HepG2 (cell line): ENCODE results near the gene KRTAP5-10. TPM values are rescaled to one million over a fixed set of nuclear protein-coding genes. Genes with fewer than 3 reads are reported as not detected.
"Not testable (repeated sequence)": the region's sequence is repeated elsewhere in the genome, so short reads cannot be mapped to it uniquely, and the experiment has no call there.

Source experiments
- AKAP8 ChIP-seq: sonication (generic); formaldehyde crosslinking; IDR thresholded peaks from 2 replicates; pipeline ENCODE4 v1.5.1; 2020; ENCODE audit warnings: mild to moderate bottlenecking, missing genetic modification reagents
- CREM ChIP-seq, 2 experiments: sonication (generic) in 1 of 2; formaldehyde crosslinking in 1 of 2; IDR thresholded peaks; 2 replicates each; pipeline versions ENCODE4 v1.4.0 to v1.6.1; 2016 to 2020; ENCODE audit warnings: antibody characterized with exemption in 1 of 2, mild to moderate bottlenecking in 1 of 2, missing genetic modification reagents in 1 of 2
- GATAD2A ChIP-seq: IDR thresholded peaks from 2 replicates; pipeline ENCODE4 v1.6.1; 2016
- MEF2D ChIP-seq: sonication (generic); formaldehyde crosslinking; IDR thresholded peaks from 2 replicates; pipeline ENCODE4 v1.5.1; 2020; ENCODE audit warnings: mild to moderate bottlenecking, missing genetic modification reagents
- NR2F6 ChIP-seq, 2 experiments: IDR thresholded peaks; 2 replicates each; pipeline ENCODE4 v1.6.1; 2016; ENCODE audit warnings: antibody characterized with exemption in 1 of 2, mild to moderate bottlenecking in 1 of 2
- SAP130 ChIP-seq: IDR thresholded peaks from 2 replicates; pipeline ENCODE4 v1.6.1; 2016; ENCODE audit warnings: low read depth
- SIX1 ChIP-seq: sonication (generic); formaldehyde crosslinking; IDR thresholded peaks from 2 replicates; pipeline ENCODE4 v1.4.0; 2020; ENCODE audit warnings: missing genetic modification reagents, borderline replicate concordance
- ZNF350 ChIP-seq: sonication (generic); formaldehyde crosslinking; IDR thresholded peaks from 2 replicates; pipeline ENCODE4 v1.4.0; 2020; ENCODE audit warnings: mild to moderate bottlenecking, low read depth, missing genetic modification reagents, borderline replicate concordance
- polyA plus RNA-seq, 8 experiments: library from polyadenylated mRNA; depleted of rRNA in 3 of 8; stranded (reverse) in 7 of 8; unstranded in 1 of 8; fragments of >200 nt; fragmentation: Illumina TruSeq in 4 of 8; extraction: Trizol in 4 of 8; gene quantifications; 2 replicates each; pipeline versions ENCODE4 v1.2.1 to v1.2.3, GENCODE V29; 2011 to 2016; ENCODE audit warnings: low read depth in 4 of 8, missing spikeins in 1 of 8, mixed read lengths in 1 of 8; ENCODE audit not compliant: insufficient read depth in 1 of 8
- total RNA-seq, 5 experiments: library from RNA; depleted of rRNA; stranded (reverse); fragments of >200 nt; fragmentation: Illumina TruSeq; extraction: Trizol; gene quantifications; 2 replicates each; pipeline ENCODE4 v1.2.3, GENCODE V29; 2016; ENCODE audit warnings: low read depth in 1 of 5
- TF ChIP-seq, protein P1 (sequence below): sonication (generic); formaldehyde crosslinking; conservative IDR thresholded peaks from 2 replicates; pipeline ENCODE4 v1.4.0; 2020; ENCODE audit warnings: missing genetic modification reagents
- TF ChIP-seq, protein P2 (sequence below): sonication (generic); formaldehyde crosslinking; IDR thresholded peaks from 2 replicates; pipeline ENCODE4 v1.5.0; 2020; ENCODE audit warnings: missing genetic modification reagents
- TF ChIP-seq, protein P3 (sequence below): sonication (generic); formaldehyde crosslinking; IDR thresholded peaks from 2 replicates; pipeline ENCODE4 v1.5.1; 2020; ENCODE audit warnings: mild to moderate bottlenecking, missing genetic modification reagents, borderline replicate concordance
- TF ChIP-seq, protein P4 (sequence below): sonication (generic); formaldehyde crosslinking; IDR thresholded peaks from 2 replicates; pipeline ENCODE4 v1.5.1; 2020; ENCODE audit warnings: mild to moderate bottlenecking, moderate library complexity, missing genetic modification reagents

Gene KRTAP5-10
- total and polyA plus RNA-seq, 2 of the 13 experiments (the other 11 are each of a cell fraction or from before 2014, with no cell fraction given) = not detected

DNA sequence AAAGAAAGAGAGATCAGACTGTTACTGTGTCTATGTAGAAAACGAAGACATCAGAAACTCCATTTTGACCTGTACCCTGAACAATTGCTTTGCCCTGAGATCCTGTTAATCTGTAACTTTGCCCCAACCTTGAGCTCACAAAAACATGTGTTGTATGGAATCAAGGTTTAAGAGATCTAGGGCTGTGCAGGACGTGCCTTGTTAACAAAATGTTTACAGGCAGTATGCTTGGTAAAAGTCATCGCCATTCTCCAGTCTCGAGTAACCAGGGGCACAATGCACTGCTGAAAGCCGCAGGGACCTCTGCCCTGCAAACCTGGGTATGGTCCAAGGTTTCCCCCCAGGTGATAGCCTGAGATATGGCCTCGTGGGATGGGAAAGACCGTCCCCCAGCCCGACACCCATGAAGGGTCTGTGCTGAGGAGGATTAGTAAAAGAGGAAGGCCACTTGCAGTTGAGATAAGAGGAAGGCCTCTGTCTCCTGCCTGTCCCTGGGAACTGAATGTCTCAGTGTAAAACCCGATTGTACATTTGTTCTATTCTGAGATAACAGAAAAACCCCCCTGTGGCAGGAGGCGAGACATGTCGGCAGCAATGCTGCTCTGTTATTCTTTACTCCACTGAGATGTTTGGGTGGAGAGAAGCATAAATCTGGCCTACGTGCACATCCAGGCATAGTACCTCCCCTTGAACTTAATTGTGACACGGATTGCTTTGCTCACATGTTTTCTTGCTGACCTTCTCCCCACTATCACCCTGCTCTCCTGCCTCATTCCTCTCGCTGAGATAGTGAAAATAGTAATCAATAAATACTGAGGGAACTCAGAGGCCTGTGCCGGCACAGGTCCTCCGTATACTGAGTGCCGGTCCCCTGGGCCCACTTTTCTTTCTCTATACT lies 30.4 kb upstream of the KRTAP5-10 start (continued):
- TF ChIP-seq CREM (IDR thresholded peaks at IDR 0.05) (peak; percentile 27), GATAD2A (CRISPR knock-in tag) (peak; percentile 29), ZNF350 (CRISPR knock-in tag) (0 out of 2 replicates have a peak, but pooled peaks have one; percentile 32), SIX1 (CRISPR knock-in tag) (peak; percentile 27; the same call in 1 of the 2 replicates), NR2F6 (IDR thresholded peaks at IDR 0.05) (peak; percentile 37; the same call in 1 of the 2 replicates), NR2F6 (CRISPR knock-in tag; IDR thresholded peaks at IDR 0.05) (peak; percentile 77), MEF2D (peak; percentile 51), AKAP8 (CRISPR knock-in tag) (peak; percentile 20; the same call in 1 of the 2 replicates), SAP130 (CRISPR knock-in tag) (peak; percentile 35; the same call in 1 of the 2 replicates)
- TF ChIP-seq CREM (CRISPR knock-in tag; IDR thresholded peaks at IDR 0.05) = not testable (repeated sequence)
- TF ChIP-seq, protein P1, sequence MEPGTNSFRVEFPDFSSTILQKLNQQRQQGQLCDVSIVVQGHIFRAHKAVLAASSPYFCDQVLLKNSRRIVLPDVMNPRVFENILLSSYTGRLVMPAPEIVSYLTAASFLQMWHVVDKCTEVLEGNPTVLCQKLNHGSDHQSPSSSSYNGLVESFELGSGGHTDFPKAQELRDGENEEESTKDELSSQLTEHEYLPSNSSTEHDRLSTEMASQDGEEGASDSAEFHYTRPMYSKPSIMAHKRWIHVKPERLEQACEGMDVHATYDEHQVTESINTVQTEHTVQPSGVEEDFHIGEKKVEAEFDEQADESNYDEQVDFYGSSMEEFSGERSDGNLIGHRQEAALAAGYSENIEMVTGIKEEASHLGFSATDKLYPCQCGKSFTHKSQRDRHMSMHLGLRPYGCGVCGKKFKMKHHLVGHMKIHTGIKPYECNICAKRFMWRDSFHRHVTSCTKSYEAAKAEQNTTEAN (CRISPR knock-in tag) = peak; percentile 58; the same call in 1 of the 2 replicates
- TF ChIP-seq, protein P2, sequence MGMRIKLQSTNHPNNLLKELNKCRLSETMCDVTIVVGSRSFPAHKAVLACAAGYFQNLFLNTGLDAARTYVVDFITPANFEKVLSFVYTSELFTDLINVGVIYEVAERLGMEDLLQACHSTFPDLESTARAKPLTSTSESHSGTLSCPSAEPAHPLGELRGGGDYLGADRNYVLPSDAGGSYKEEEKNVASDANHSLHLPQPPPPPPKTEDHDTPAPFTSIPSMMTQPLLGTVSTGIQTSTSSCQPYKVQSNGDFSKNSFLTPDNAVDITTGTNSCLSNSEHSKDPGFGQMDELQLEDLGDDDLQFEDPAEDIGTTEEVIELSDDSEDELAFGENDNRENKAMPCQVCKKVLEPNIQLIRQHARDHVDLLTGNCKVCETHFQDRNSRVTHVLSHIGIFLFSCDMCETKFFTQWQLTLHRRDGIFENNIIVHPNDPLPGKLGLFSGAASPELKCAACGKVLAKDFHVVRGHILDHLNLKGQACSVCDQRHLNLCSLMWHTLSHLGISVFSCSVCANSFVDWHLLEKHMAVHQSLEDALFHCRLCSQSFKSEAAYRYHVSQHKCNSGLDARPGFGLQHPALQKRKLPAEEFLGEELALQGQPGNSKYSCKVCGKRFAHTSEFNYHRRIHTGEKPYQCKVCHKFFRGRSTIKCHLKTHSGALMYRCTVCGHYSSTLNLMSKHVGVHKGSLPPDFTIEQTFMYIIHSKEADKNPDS (CRISPR knock-in tag) = peak; percentile 87; the same call in 1 of the 2 replicates
- TF ChIP-seq, protein P3, sequence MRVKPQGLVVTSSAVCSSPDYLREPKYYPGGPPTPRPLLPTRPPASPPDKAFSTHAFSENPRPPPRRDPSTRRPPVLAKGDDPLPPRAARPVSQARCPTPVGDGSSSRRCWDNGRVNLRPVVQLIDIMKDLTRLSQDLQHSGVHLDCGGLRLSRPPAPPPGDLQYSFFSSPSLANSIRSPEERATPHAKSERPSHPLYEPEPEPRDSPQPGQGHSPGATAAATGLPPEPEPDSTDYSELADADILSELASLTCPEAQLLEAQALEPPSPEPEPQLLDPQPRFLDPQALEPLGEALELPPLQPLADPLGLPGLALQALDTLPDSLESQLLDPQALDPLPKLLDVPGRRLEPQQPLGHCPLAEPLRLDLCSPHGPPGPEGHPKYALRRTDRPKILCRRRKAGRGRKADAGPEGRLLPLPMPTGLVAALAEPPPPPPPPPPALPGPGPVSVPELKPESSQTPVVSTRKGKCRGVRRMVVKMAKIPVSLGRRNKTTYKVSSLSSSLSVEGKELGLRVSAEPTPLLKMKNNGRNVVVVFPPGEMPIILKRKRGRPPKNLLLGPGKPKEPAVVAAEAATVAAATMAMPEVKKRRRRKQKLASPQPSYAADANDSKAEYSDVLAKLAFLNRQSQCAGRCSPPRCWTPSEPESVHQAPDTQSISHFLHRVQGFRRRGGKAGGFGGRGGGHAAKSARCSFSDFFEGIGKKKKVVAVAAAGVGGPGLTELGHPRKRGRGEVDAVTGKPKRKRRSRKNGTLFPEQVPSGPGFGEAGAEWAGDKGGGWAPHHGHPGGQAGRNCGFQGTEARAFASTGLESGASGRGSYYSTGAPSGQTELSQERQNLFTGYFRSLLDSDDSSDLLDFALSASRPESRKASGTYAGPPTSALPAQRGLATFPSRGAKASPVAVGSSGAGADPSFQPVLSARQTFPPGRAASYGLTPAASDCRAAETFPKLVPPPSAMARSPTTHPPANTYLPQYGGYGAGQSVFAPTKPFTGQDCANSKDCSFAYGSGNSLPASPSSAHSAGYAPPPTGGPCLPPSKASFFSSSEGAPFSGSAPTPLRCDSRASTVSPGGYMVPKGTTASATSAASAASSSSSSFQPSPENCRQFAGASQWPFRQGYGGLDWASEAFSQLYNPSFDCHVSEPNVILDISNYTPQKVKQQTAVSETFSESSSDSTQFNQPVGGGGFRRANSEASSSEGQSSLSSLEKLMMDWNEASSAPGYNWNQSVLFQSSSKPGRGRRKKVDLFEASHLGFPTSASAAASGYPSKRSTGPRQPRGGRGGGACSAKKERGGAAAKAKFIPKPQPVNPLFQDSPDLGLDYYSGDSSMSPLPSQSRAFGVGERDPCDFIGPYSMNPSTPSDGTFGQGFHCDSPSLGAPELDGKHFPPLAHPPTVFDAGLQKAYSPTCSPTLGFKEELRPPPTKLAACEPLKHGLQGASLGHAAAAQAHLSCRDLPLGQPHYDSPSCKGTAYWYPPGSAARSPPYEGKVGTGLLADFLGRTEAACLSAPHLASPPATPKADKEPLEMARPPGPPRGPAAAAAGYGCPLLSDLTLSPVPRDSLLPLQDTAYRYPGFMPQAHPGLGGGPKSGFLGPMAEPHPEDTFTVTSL (CRISPR knock-in tag) = peak; percentile 69; the same call in 1 of the 2 replicates
- TF ChIP-seq, protein P4, sequence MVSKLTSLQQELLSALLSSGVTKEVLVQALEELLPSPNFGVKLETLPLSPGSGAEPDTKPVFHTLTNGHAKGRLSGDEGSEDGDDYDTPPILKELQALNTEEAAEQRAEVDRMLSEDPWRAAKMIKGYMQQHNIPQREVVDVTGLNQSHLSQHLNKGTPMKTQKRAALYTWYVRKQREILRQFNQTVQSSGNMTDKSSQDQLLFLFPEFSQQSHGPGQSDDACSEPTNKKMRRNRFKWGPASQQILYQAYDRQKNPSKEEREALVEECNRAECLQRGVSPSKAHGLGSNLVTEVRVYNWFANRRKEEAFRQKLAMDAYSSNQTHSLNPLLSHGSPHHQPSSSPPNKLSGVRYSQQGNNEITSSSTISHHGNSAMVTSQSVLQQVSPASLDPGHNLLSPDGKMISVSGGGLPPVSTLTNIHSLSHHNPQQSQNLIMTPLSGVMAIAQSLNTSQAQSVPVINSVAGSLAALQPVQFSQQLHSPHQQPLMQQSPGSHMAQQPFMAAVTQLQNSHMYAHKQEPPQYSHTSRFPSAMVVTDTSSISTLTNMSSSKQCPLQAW (CRISPR knock-in tag) = peak; percentile 81; the same call in 1 of the 2 replicates
